Renal pelvis (tissue), 4 donors: ENCODE measurements around the gene MRPL51. TPM values are rescaled to one million over a fixed set of nuclear protein-coding genes. Genes with fewer than 3 reads are reported as not detected.

Experiments used
- DNase-seq: peaks from one replicate; pipeline ENCODE4 v3.0.0-alpha.2; 2013
- polyA plus RNA-seq, 3 donors: library from polyadenylated mRNA; unstranded; fragments of 120-200 nt; gene quantifications; one replicate each; pipeline ENCODE4 v1.2.1, GENCODE V29; 2013; ENCODE audit not compliant: insufficient read length in 3 of 3

The MRPL51 gene
- polyA plus RNA-seq, 3 donors, result 159 to 189 (median 172) TPM

- DNase-seq, result no peak
Observed at GRCh38 chr12:6444031-6444430, 49.0 kb downstream of the MRPL51 start.

- no peak for DNase-seq
Observed at GRCh38 chr12:6443361-6443983, 49.6 kb downstream of the MRPL51 start.

GRCh38 chr12:6442836-6443235, 50.2 kb downstream of the MRPL51 start:
- no peak for DNase-seq

Other genes with a start within 250 kb of the MRPL51 start
- gene PLEKHG6, start 182.6 kb downstream of the MRPL51 start, polyA plus RNA-seq, result 1 to 10 TPM; 4.7 to 8.3 (median 8.0) TPM
- gene TNFRSF1A, start 151.2 kb downstream of the MRPL51 start, polyA plus RNA-seq, result 10 to 100 TPM; 89.2 to 93.1 (median 90.2) TPM
- 100 to 1,000 TPM in 1 of 3 donors, 10 to 100 TPM in 2; 64.4 to 105 (median 88.9) TPM for gene SCNN1A, start 117.7 kb downstream of the MRPL51 start, polyA plus RNA-seq
- 10 to 100 TPM; 67.5 to 85.7 (median 75.1) TPM for gene LTBR, start 109.1 kb downstream of the MRPL51 start, polyA plus RNA-seq
- 1 to 10 TPM in 2 of 3 donors, under 1 TPM in 1; 0.83 to 2.6 (median 2.2) TPM for gene CD27, start 48.3 kb downstream of the MRPL51 start, polyA plus RNA-seq
- gene TAPBPL, start 41.2 kb downstream of the MRPL51 start, polyA plus RNA-seq, result 10 to 100 TPM; 16.0 to 18.8 (median 17.8) TPM
- gene VAMP1, start 22.6 kb downstream of the MRPL51 start, polyA plus RNA-seq, result 10 to 100 TPM; 10.7 to 14.8 (median 11.4) TPM
- 10 to 100 TPM; 62.2 to 76.7 (median 70.6) TPM for gene NCAPD2, start 840 bp upstream of the MRPL51 start, polyA plus RNA-seq
- 1,000 to 10,000 TPM; 2,127 to 2,548 (median 2,322) TPM for gene GAPDH, start 41.3 kb upstream of the MRPL51 start, polyA plus RNA-seq
- gene IFFO1, start 62.8 kb upstream of the MRPL51 start, polyA plus RNA-seq, result 10 to 100 TPM; 17.1 to 19.6 (median 18.9) TPM
- 10 to 100 TPM; 24.3 to 39.7 (median 37.4) TPM for gene NOP2, start 75.0 kb upstream of the MRPL51 start, polyA plus RNA-seq
- 100 to 1,000 TPM; 307 to 315 (median 315) TPM for gene CHD4, start 114.1 kb upstream of the MRPL51 start, polyA plus RNA-seq
- 1 to 10 TPM; 1.1 to 1.5 (median 1.4) TPM for gene LPAR5, start 142.7 kb upstream of the MRPL51 start, polyA plus RNA-seq
- gene ACRBP, start 154.2 kb upstream of the MRPL51 start, polyA plus RNA-seq, result 1 to 10 TPM; 4.6 to 8.0 (median 7.7) TPM
- gene ING4, start 169.9 kb upstream of the MRPL51 start, polyA plus RNA-seq, result 100 to 1,000 TPM; 112 to 119 (median 119) TPM
- gene ZNF384, start 196.1 kb upstream of the MRPL51 start, polyA plus RNA-seq, result 100 to 1,000 TPM in 2 of 3 donors, 10 to 100 TPM in 1; 82.7 to 105 (median 102) TPM
- gene PIANP, start 207.6 kb upstream of the MRPL51 start, polyA plus RNA-seq, result 10 to 100 TPM; 12.8 to 15.3 (median 14.3) TPM
- 10 to 100 TPM; 68.4 to 70.3 (median 69.4) TPM for gene COPS7A, start 230.8 kb upstream of the MRPL51 start, polyA plus RNA-seq